ENCODE data around the gene CXCL17.
A peak's percentile ranks its signal among the peaks of the same experiment; 100 is the strongest.

The CXCL17 gene

GRCh38 chr19:42423462-42424344, 19.0 kb downstream of the CXCL17 start:
- DNase-seq, result peak; percentile 79 to 95 (median 89)

DNA sequence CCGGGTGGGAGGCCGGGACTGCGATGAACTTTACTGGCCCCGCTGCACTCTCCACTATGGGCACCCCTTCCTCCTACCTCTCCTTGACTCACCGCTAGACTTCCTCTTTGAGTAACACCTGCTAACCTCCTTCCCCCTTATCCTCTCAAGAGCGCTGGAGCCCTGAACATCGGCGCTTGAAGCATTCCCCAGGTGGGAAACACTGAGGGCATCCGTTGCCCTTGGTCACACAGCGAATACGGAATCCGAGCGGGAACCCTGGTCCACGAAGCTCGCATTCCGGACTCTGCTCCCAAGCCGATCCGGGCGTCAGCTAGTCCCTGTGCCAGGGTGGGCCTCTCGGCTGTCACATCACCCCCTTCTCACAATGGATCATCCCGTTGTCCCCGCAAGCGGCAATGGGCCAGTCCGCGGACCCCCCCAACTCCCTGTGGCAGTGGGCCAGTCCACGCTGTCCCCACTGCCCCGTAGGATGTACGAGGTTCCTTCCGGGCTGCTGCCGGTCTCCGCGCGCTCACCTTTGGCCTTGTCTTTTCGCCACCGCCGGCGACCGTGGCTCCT, 19.8 kb downstream of the CXCL17 start:
- DNase-seq, result peak in 3 of 5 experiments; percentile 27 to 62 (median 62)

GRCh38 chr19:42422092-42422900, 20.4 kb downstream of the CXCL17 start:
- DNase-seq, result peak in 1 of 5 experiments; percentile 16

GRCh38 chr19:42421591-42422031, 21.1 kb downstream of the CXCL17 start:
- no peak for DNase-seq

DNA sequence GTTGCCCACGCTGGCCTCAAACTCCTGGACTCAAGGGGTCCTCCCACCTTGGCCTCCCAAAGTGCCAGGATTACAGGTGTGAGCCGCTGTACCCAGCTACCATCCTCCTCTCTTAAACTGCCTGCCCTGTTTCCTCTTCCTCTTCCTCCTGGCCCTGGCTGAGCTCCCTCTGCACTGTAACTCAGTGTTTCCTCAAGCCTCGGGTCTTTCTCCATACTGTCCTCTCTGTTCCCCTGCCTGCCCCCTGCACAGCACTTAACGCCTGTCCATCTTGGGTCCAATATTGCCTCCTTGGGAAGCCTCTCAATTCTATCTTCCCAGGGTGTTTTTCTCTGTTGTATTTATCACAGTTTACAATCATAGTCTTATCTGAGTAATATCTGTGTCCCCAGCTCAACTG, 21.6 kb downstream of the CXCL17 start:
- no peak for DNase-seq

GRCh38 chr19:42420055-42420544, 22.6 kb downstream of the CXCL17 start:
- peak; percentile 55 to 87 (median 71) for DNase-seq

DNA sequence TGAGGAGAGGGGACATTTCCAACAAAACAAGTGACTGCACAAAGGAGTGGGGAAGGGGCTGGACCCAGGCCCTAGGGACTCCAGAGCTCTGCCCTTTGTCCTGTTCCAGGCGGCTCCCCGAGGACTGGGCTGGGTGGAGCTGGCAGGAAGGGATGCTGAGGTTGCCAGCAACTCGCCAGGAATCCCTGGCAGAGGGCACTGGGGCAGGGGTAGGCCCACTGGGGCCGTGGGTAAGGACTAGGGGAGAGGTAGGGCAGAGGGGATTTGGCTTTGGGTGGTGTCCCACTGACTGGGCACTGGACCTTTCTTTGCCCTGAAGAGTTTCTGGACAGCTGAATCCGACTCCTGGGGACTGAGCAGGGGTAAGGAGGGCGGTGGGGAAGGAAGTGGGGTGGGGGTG, 23.4 kb downstream of the CXCL17 start:
- no peak for DNase-seq

DNA sequence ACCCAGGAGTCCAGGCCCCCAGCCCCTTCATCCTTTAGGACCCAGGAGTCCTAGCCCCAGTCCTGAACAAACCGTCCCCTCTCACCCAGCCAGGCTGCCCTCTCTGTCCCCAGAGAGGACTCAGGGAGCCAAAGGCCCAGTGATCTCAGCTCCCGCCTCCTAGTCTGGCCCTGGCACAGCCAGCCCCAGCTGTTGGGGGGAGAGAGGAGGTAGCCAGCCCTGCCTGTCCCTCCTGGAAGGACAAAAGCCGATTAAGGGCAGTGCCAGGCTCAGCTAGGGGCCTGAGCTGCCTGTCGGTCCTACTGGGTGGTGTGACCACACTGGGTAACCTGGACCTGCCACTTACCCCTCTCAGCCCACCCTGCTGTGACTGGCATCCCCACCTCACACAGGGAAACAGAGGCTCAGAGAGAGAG, 30.1 kb downstream of the CXCL17 start:
- no peak for DNase-seq

DNA sequence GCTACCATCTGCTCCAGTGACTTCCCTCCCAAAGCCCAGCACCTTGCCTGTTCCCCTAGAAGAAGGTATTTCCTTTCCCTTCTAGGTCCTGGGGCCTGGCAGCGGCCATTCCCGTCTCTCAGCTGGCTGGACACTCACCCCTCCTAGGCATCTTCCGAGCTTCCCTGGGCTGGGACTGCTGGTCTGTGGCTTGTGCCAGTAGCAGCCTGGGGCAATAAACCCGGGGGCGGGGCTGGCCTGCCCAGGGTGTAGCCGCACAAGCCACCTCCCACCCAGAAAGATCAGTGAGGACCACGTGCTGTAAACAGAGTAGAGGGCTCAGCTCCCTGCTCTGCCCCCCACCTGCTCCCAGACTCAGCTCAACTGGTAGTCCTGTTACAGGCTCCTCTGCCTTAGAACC, 30.5 kb downstream of the CXCL17 start:
- no peak for DNase-seq

DNA sequence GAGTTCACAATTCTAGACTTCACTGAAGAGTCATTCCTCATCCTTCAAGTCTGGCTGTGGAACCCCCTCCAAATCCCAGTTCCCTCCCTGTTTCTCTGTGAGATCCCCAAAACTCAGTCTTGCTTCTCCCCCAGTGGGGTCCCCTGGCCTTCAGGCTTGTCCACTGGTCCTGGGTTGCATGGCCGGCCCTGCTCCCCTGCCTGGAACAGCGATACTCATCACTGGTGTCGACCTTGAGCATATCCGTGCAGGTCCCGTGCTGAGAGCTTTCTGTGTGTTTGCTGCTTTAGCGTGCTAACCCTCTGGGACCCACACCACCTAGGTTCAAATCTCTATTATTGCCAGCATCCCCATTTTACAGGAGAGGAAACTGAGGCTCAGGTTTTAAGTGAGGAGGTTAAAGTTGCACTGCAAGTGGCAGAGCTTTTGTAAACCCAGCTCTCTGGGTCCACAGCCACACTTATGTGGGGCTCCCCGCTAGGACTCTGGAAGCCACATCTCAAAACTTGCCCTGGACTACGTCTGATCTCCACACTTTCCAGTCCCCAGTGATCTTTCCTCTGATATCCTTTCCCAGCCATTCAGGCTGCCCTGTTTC, 31.1 kb downstream of the CXCL17 start:
- no peak for DNase-seq

DNA sequence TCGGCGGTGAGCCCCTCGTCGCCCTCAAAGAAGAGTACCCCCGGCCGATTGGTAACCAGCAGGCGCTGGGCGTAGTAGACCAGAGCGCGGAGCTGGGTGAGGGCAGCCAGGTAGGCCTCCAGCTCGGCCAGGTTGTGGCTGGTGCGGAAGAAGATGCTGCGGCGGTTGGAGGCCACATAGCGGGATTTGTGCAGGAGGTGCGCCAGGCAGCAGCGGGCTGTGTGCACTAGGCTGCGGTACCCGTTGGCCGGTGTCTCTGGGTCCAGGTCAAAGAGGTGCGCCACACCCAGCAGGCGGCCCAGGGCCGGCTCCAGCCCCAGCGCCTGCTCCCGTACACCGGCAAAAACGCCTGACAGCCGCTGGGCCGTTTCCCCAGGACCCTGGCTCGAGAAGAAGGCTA, 32.4 kb downstream of the CXCL17 start:
- no peak for DNase-seq

GRCh38 chr19:42409477-42409876, 33.3 kb downstream of the CXCL17 start:
- no peak for DNase-seq

DNA sequence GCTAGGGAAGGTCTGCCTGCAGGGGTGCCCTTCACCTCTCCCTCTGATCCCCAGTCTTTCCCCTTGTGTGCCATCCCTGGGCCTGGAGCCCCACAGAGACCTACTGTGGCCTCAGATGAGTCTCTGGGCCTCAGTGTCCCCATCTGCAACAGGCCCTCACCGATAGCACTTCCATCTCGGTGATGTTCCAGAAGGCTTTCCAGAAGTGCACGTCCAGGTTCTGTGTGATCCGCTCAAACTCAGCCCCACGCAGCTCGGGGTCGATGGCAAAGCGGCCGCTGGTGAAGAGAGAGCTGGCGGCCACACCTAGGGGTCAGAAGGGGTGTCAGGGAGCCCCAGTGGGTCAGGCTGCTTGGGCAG, 35.0 kb downstream of the CXCL17 start:
- DNase-seq, result no peak

DNA sequence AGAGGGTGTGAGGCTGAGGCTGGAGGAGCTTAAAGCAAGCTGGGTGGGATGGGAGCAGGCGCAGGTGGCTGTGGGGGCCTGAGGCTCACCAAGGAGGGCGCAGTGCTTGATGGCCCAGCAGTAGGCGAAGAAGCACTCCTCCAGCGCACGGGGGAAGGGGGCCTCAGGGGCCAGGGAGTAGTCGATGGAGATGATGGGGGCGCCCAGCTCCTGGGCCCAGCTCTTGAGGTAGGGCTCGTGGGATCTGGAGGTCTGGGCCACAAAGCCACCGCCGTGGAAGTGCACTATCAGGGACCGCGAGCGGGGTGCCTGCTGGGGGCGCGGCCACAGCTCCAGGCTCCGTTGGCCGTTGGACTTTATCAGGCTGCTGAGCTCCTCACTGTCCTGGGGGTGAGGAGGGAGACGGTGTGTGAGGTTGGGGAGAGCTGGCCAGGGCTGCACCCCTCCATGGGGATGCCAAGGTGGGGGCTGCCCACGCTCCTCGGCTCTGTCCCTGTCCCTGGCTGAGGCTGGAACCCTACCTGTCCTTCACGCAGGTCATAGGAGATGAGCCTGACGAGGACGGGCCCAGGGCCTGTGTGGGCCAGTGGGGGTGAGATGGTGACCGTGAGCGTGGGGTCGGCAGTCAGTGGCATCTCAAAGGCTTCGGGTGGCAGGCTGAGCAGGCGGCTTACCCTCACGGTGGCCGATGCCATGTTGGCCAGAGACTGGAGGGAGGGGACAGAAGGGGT, 35.5 kb downstream of the CXCL17 start:
- no peak for DNase-seq

DNA sequence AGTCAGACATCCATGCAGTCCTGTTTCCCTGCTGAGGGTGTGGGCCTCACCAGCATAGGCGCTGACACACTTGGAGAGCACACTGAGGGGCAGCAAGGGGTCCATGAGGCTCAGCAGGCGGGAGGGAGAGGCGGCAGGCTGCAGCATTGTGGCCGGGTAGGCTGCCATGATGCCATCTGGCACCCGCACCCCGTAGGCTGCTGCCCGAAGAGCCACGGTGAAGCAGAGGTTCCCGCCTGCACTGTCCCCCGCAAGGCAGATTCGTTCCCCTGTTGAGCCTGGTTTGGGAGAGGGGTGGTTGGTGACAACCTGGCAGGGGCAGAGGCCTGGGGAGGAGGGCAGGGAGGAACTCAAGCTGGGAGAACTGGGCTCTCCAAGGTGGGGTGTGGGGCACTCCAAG, 36.6 kb downstream of the CXCL17 start:
- no peak for DNase-seq

DNA sequence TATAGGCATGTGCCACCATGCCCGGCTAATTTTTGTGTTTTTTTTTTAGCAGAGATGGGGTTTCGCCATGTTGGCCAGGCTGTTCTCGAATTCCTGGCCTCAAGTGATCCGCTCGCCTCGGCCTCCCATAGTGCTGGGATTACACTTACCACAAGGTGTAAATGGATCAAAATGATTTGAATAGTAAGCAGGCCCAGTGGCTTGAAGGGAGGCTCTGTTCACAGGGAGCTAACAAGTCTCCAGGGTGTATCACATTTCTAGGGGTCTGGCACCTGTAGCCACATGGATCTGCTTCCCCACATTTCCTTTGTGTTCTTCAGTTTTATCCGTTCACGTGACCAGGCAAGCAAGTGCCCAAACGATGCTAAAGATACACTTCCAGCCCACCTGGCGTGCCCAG, 39.2 kb downstream of the CXCL17 start:
- no peak for DNase-seq

GRCh38 chr19:42402376-42403116, 40.2 kb downstream of the CXCL17 start:
- no peak for DNase-seq

GRCh38 chr19:42401365-42402303, 41.1 kb downstream of the CXCL17 start:
- DNase-seq, result peak; percentile 58 to 73 (median 64)

DNA sequence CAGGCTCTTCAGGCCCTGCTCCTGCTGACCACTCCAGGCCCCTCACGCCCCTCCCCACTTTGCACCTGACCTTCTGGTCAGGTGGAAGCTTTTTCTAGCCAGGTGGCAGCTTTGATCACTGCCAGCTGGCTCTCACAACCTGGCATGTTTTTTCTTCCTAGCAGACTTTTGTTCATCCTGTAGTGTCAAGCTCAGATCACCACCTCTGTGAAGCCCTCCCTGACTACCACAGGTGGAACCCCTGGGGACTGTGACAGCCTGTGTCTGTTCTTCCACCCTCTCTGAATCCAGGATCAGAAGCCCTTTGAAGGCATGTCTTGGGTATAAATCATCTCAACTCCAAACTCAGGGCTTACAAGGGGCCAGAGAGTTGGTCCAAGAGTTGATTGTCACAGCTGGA, 42.3 kb downstream of the CXCL17 start:
- no peak for DNase-seq

All from T-helper 2 cell (primary cell).